GM21576 (cell line): Measurements from ENCODE around the gene GRWD1.
A peak's percentile ranks its signal among the peaks of the same experiment; 100 is the strongest.
"Not testable (repeated sequence)": the region's sequence is repeated elsewhere in the genome, so short reads cannot be mapped to it uniquely, and the experiment has no call there.

Experiments
- ATAC-seq: cut with Tn5 transposase; IDR thresholded peaks from one replicate; pipeline ENCODE4 v1.9.1; 2021; ENCODE audit warnings: mild to moderate bottlenecking, moderate library complexity; ENCODE audit not compliant: unreplicated experiment

The GRWD1 gene

DNA sequence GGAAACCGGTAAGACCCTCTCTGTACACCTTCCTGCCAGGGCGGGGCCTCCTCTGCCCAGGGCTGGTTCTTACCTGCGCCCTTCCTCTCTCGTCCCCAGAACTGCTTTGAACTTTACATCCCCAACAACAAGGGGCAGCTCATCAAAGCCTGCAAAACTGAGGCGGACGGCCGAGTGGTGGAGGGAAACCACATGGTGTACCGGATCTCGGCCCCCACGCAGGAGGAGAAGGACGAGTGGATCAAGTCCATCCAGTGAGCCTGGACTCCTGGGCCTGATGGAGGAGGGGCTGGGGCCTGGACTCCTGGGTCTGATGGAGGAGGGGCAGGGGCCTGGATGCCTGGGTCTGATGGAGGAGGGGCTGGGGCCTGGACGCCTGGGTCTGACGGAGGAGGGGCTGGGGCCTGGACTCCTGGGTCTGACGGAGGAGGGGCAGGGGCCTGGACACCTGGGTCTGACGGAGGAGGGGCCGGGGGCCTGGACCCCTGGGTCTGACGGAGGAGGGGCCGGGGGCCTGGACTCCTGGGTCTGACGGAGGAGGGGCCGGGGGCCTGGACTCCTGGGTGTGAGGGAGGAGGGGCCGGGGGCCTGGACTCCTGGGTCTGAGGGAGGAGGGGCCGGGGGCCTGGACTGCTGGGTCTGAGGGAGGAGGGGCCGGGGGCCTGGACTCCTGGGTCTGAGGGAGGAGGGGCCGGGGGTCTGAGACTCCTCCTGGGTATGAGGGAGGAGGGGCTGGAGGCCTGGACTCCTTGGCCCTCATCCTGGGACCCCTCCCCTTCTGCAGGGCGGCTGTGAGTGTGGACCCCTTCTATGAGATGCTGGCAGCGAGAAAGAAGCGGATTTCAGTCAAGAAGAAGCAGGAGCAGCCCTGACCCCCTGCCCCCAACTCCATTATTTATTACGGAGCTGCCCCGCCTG is 32.8 kb downstream of the GRWD1 start:
- ATAC-seq = no peak

DNA sequence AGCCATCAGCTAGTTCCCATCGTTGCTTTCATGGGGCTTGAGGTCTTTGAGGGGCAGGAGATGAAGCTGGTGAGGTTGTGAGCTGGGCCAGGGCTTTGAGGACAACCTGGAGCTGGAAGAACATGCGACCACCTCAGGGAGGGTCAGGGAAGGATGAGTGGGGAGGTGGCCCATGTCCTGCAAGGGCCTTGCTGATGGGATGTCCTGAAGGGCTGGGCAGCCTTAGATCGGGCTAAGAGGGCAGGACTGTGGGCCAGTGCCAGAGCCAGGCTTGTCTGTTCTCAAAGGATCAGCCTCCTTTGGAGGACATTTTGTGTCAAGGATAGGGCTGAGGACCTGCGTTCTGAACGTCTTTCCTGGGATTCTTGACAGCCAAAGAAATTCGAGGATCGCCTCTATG is 33.9 kb downstream of the GRWD1 start:
- no peak for ATAC-seq

GRCh38 chr19:48480183-48480557 is 34.4 kb downstream of the GRWD1 start:
- no peak for ATAC-seq

- ATAC-seq = no peak
Observed at GRCh38 chr19:48480558-48481500, 35.0 kb downstream of the GRWD1 start.

- no peak for ATAC-seq
Observed at GRCh38 chr19:48481846-48482639, 36.3 kb downstream of the GRWD1 start.

- ATAC-seq = no peak
Observed at GRCh38 chr19:48483301-48483700, 37.5 kb downstream of the GRWD1 start.

DNA sequence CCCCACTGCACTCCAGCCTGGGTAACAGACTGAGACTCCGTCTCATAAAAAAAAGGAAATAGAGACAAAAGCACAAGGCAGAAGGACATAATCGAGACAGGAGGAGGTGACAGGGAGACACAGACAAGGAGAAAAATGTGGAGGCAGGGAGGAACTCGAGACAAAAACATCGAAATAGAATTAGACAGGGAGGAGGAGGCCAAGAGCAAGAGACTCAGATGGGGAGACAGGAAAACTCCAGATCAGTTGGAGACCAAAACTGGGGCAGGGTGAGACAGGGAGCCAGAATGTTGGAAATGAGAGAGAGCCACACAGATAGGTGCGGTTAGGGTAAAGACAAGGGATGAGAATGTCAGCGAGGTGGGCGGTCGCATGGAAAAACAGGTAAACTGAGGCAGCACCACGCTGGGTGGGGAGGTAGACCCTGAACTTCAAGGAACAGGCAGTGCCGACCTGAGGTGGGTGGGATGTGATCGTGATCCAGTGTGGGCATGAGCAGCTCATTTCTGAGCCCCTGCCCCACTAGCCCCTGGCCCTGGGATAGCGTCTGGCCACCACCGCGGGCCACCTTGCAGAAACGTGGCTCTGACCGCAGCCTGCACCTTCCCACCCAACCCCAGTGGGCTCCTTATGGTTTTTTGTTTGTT is 38.6 kb downstream of the GRWD1 start:
- no peak for ATAC-seq

- ATAC-seq = no peak
Observed at GRCh38 chr19:48484931-48485612, 39.3 kb downstream of the GRWD1 start.

DNA sequence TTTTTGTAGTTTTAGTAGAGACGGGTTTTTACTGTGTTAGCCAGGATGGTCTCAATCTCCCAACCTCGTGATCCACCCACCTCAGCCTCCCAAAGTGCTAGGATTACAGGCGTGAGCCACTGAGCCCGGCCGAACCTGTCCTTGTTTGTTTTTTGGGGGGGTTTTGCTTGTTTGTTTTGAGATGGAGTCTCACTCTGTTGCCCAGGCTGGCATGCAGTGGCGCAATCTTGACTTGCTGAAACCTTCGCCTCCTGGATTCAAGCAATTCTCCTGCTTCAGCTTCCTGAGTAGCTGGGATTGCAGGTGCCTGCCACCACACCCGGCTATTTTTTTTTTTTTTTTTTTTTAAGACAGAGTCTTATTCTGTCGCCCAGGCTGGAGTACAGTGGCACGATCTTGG is 40.9 kb downstream of the GRWD1 start:
- not testable (repeated sequence) for ATAC-seq

- no peak for ATAC-seq
Observed at GRCh38 chr19:48487544-48487943, 41.8 kb downstream of the GRWD1 start.

DNA sequence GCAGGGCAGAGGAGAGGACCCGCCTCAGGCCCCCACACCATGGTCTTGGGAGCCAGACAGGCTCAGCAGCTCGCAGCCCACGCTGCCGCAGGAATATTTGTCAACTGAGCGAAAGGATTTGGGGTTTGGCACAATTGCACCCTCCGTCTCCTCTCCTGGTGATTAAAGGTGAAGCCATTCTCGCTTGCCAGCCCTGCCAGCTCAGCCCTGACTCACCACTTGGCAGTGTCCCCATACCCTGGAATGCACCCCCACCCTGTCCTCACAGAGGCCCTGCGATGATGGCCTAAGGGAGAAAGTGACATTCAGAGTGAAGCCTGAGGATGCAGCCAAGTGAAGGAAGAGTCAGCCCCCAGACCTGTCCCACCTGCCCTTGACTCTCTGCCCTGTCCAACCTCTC is 42.2 kb downstream of the GRWD1 start:
- no peak for ATAC-seq

DNA sequence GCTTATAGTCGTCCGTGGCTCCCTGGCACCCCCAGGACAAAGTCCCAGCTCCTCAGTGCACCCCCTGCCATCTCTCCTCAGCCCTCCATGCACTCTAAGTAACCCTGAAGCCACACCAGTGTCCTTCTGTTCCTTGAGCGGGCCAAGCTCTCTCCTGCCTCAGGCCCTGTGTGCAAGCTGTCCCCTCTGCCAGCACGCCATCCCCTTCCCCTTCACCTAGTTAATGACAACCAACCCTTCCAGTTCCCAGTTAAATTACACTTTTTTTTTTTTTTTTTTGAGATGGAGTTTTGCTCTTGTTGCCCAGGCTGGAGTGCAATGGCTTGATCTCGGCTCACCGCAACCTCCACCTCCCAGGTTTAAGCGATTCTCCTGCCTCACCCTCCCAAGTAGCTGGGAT is 42.7 kb downstream of the GRWD1 start:
- not testable (repeated sequence) for ATAC-seq

DNA sequence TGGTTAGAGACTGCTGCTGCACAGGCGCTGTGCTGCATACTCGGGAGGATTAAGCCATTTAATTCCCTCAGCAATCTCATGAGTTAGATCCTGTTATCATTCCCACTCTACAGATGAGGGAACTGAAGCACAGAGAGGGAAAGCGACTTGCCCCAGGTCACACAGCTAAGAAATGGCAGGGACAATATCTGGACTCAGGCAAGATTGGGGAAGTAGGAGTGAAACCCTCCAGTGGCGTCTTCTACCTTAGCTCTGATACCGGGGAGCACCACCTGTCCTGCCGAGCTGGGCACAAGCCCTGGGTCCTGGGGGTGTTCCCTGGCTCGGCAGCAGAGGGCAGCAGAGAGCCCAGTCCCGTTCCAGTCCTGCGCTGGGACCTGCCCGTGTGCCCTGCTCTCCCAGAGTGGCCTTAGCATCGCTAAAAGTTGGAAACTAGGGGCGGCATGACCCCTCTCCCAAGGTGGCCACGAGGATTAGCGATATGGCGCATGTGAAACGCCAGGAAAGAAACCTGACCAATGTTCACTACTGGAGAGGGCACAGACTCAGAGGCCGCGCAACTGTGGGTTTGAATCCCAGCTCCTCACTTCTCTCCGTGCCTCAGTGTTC is 43.9 kb downstream of the GRWD1 start:
- ATAC-seq = peak; percentile 25

- no peak for ATAC-seq
Observed at GRCh38 chr19:48490981-48491792, 45.4 kb downstream of the GRWD1 start.

- ATAC-seq = no peak
Observed at GRCh38 chr19:48491793-48492123, 46.0 kb downstream of the GRWD1 start.

- peak; percentile 64 for ATAC-seq
Observed at GRCh38 chr19:48492925-48493717, 47.3 kb downstream of the GRWD1 start.

- peak; percentile 4 for ATAC-seq
Observed at GRCh38 chr19:48493718-48494401, 48.1 kb downstream of the GRWD1 start.
